SK-N-MC (cell line): ENCODE data around the gene CYP24A1.

Experiments used
- EZH2 ChIP-seq: fragments of 200-600 bp; sonication (generic); IDR thresholded peaks from one replicate; pipeline ENCODE4 v1.6.1; 2017; ENCODE audit warnings: antibody characterized with exemption
- FOXP2 ChIP-seq: optimal IDR thresholded peaks from 2 replicates; pipeline ENCODE3; 2011; ENCODE audit warnings: mild to moderate bottlenecking, moderate library complexity; ENCODE audit not compliant: insufficient read depth; ENCODE audit errors: extremely low read length, control extremely low read depth
- POLR2AphosphoS5 ChIP-seq: IDR thresholded peaks from 2 replicates; pipeline ENCODE4 v1.6.1; 2012; ENCODE audit warnings: mild to moderate bottlenecking, low read depth, low read length, borderline replicate concordance

DNA sequence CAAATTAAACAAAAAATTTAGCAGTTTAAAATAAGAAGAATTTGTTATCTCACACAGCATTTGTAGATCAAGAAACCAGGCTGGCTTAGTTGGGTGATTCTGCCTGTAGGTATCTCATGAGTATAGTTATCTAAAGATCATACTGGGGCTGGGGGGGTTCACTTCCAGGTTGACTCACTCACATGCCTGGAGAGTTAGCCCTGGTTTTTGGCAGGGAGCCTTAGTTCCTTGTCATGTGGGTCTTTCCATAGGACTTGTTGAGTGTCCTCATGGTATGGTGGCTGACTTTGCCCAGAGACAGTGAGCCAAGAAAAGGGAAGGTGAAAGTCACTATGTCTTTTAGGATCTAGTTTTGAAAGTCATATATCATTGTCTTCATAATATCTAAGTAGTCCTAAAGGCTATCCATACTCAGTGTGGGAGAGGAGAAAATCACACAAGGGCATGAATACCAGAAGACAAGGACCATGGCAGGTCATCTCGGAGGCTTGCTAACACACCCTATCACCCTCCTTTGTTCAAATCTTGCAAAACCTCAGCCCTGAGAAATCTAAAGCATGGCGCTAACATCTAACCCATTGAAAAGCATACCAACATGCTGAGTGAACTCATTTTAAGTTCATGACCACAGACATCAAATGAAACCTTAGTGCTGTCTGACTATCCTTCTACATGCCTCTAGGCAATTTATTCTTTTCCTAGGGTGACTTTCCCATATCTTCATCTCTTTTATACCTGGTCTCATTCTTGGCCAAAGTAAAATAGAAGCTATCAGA, 39.2 kb downstream of the CYP24A1 start:
- TF ChIP-seq EZH2 (no peak), POLR2AphosphoS5 (no peak), FOXP2 (no peak)
